CD14-positive monocyte (primary cell): Measurements from ENCODE around the gene NID2. TPM values are rescaled to one million over a fixed set of nuclear protein-coding genes. Genes with fewer than 3 reads are reported as not detected.

Experiments
- DNase-seq, 3 donors: peaks; one replicate each; pipeline ENCODE4 v3.0.0-alpha.2; 2011 to 2022
- H2AFZ ChIP-seq: 2 replicates; pipeline ENCODE4 v1.6.0; 2012; ENCODE audit warnings: mild to moderate bottlenecking, low read depth, low read length, inconsistent platforms; ENCODE audit not compliant: insufficient read depth, poor library complexity, severe bottlenecking
- H3K27ac ChIP-seq, 2 donors: 1 replicate in 1 of 2; 2 replicates in 1 of 2; pipeline ENCODE4 v1.5.1; 2012 to 2013; ENCODE audit warnings: low read length in 2 of 2, control low read depth in 1 of 2, inconsistent platforms in 1 of 2, low read depth in 1 of 2, mild to moderate bottlenecking in 1 of 2
- H3K27me3 ChIP-seq, 2 donors: one replicate each; pipeline versions ENCODE4 v1.6.0 to v1.6.1; 2011 to 2013; ENCODE audit warnings: low read length in 2 of 2; ENCODE audit not compliant: control insufficient read depth in 2 of 2, insufficient read depth in 2 of 2
- H3K36me3 ChIP-seq, 2 donors: replicated peaks in 1 of 2; 1 replicate in 1 of 2; 2 replicates in 1 of 2; pipeline versions ENCODE4 v1.5.1 to v1.6.1; 2012 to 2013; ENCODE audit warnings: low read length in 2 of 2, control low read depth in 1 of 2, inconsistent platforms in 1 of 2, mild to moderate bottlenecking in 1 of 2; ENCODE audit not compliant: insufficient read depth in 2 of 2, control insufficient read depth in 1 of 2
- H3K4me1 ChIP-seq, 2 donors: 1 replicate in 1 of 2; 2 replicates in 1 of 2; pipeline versions ENCODE4 v1.5.1 to v1.6.1; 2012 to 2013; ENCODE audit warnings: low read length in 2 of 2, control low read depth in 1 of 2, inconsistent platforms in 1 of 2, mild to moderate bottlenecking in 1 of 2, moderate library complexity in 1 of 2; ENCODE audit not compliant: insufficient read depth in 2 of 2, control insufficient read depth in 1 of 2
- H3K4me2 ChIP-seq: replicated peaks from 2 replicates; pipeline ENCODE3; 2012; ENCODE audit warnings: low read length, moderate library complexity, mild to moderate bottlenecking; ENCODE audit not compliant: poor library complexity, severe bottlenecking; ENCODE audit errors: extremely low read depth
- H3K4me3 ChIP-seq, 3 experiments: fragments of 200-600 bp in 1 of 3; sonication (generic) in 1 of 3; replicated peaks in 1 of 3; 1 replicate in 2 of 3; 2 replicates in 1 of 3; pipeline ENCODE4 v1.5.1; 2011 to 2013; ENCODE audit warnings: low read length in 3 of 3, mild to moderate bottlenecking in 3 of 3, control low read depth in 2 of 3, low read depth in 2 of 3, inconsistent platforms in 1 of 3, moderate library complexity in 1 of 3
- H3K79me2 ChIP-seq: 2 replicates; pipeline ENCODE4 v1.6.0; 2012; ENCODE audit warnings: mild to moderate bottlenecking, control low read depth, inconsistent platforms, low read length, moderate library complexity; ENCODE audit not compliant: insufficient read depth
- H3K9ac ChIP-seq: 2 replicates; pipeline ENCODE4 v1.6.0; 2017; ENCODE audit warnings: low read length, mild to moderate bottlenecking; ENCODE audit not compliant: insufficient read depth, poor library complexity, severe bottlenecking
- H3K9me3 ChIP-seq, 2 donors: replicated peaks in 1 of 2; 1 replicate in 1 of 2; 2 replicates in 1 of 2; pipeline versions ENCODE4 v1.5.1 to v1.6.1; 2012 to 2013; ENCODE audit warnings: low read length in 2 of 2, control low read depth in 1 of 2; ENCODE audit not compliant: control insufficient read depth in 1 of 2, insufficient read depth in 1 of 2
- H4K20me1 ChIP-seq: 2 replicates; pipeline ENCODE4 v1.6.0; 2012; ENCODE audit warnings: mild to moderate bottlenecking, low read length, control low read depth, moderate library complexity; ENCODE audit not compliant: insufficient read depth
- H3K27ac Mint-ChIP-seq, 7 donors: one replicate each; pipeline ENCODE4 v1.8.0; 2020; ENCODE audit warnings: mild to moderate bottlenecking in 7 of 7, mixed read lengths in 7 of 7, moderate library complexity in 6 of 7, inconsistent platforms in 2 of 7
- H3K27me3 Mint-ChIP-seq, 3 donors: one replicate each; pipeline ENCODE4 v1.8.0; 2021 to 2022; ENCODE audit warnings: low read depth in 3 of 3, mild to moderate bottlenecking in 3 of 3, mixed read lengths in 3 of 3, moderate library complexity in 3 of 3, inconsistent platforms in 1 of 3
- H3K36me3 Mint-ChIP-seq, 2 donors: one replicate each; pipeline ENCODE4 v1.8.0; 2020; ENCODE audit warnings: mixed read lengths in 2 of 2, inconsistent platforms in 1 of 2, mild to moderate bottlenecking in 1 of 2
- H3K4me1 Mint-ChIP-seq: one replicate; pipeline ENCODE4 v1.8.0; 2020; ENCODE audit warnings: mild to moderate bottlenecking, mixed read lengths
- H3K4me3 Mint-ChIP-seq, 2 donors: one replicate each; pipeline ENCODE4 v1.8.0; 2020; ENCODE audit warnings: mild to moderate bottlenecking in 2 of 2, mixed read lengths in 2 of 2, moderate library complexity in 1 of 2
- H3K9me3 Mint-ChIP-seq, 7 donors: one replicate each; pipeline ENCODE4 v1.8.0; 2020 to 2022; ENCODE audit warnings: mixed read lengths in 7 of 7, mild to moderate bottlenecking in 6 of 7, moderate library complexity in 6 of 7, inconsistent platforms in 2 of 7
- WGBS: methylation state at CpG from one replicate; pipeline ENCODE4 v1.1.5; 2013; ENCODE audit warnings: missing lambda C conversion rate; ENCODE audit not compliant: insufficient coverage; 5-methylcytosine and 5-hydroxymethylcytosine counted together
- intact Hi-C, 2 donors: fragments of 100-400 bp; cut with micrococcal nuclease; formaldehyde crosslinking; loops; one replicate each; pipeline versions ENCODE4 v1.15.0 to v1.15.1; 2023
- polyA plus RNA-seq, 3 donors: library from polyadenylated mRNA; depleted of rRNA in 1 of 3; unstranded in 2 of 3; stranded (reverse) in 1 of 3; fragments of 300-500 nt in 2 of 3; fragments of >200 nt in 1 of 3; fragmentation: Illumina TruSeq in 2 of 3; gene quantifications; 1 replicate in 2 of 3; 2 replicates in 1 of 3; pipeline ENCODE4 v1.2.3, GENCODE V29; 2012 to 2021
- TF ChIP-seq, protein P1 (sequence below): fragments of 200-600 bp; IDR thresholded peaks from one replicate; pipeline ENCODE4 v1.8.0; 2022; ENCODE audit warnings: antibody characterized with exemption, mild to moderate bottlenecking

NID2 gene
- polyA plus RNA-seq, 3 donors: not detected

DNA sequence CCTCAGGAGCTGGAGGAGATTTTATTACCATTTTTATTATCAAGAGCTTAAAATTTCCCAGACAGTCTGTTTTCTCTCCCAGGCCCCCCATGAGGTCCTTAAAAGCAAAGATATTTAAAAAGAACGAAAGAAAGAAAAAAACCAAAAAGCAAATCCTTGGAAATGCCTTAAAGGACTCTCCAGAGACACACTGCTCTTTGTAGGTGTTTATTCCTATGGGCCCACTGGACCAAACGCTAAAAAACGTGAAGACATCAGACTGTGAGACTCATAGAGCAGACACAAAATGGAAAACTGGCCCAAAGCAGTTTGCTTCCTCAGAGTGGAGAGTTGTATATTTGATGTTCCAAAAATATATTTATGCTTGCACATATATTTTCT, 1.2 kb upstream of the NID2 start:
- no peak overlapping the region for H2AFZ ChIP-seq
- H3K27me3 Mint-ChIP-seq: peaks cover 47 to 60% (median 54%) of the 10 kb centered on the region in 3 donors
- TF ChIP-seq, protein P1, sequence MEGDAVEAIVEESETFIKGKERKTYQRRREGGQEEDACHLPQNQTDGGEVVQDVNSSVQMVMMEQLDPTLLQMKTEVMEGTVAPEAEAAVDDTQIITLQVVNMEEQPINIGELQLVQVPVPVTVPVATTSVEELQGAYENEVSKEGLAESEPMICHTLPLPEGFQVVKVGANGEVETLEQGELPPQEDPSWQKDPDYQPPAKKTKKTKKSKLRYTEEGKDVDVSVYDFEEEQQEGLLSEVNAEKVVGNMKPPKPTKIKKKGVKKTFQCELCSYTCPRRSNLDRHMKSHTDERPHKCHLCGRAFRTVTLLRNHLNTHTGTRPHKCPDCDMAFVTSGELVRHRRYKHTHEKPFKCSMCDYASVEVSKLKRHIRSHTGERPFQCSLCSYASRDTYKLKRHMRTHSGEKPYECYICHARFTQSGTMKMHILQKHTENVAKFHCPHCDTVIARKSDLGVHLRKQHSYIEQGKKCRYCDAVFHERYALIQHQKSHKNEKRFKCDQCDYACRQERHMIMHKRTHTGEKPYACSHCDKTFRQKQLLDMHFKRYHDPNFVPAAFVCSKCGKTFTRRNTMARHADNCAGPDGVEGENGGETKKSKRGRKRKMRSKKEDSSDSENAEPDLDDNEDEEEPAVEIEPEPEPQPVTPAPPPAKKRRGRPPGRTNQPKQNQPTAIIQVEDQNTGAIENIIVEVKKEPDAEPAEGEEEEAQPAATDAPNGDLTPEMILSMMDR: no peak
- H3K79me2 ChIP-seq: no peaks in the 10 kb centered on the region
- H3K4me1 Mint-ChIP-seq: peaks cover 13% of the 10 kb centered on the region
- H3K4me1 ChIP-seq: peaks cover 7 to 11% of the 10 kb centered on the region in 2 donors
- intact Hi-C loops: no loop called here
- peak overlapping the region in 1 of 2 donors; percentile 43 for H3K4me3 Mint-ChIP-seq
- no peaks in the 10 kb centered on the region for H4K20me1 ChIP-seq
- H3K36me3 Mint-ChIP-seq: peaks cover 2 to 3% of the 10 kb centered on the region in 2 donors
- DNase-seq: no peak
- H3K36me3 ChIP-seq: no peaks in the 10 kb centered on the region
- H3K27ac Mint-ChIP-seq: no peak overlapping the region
- no peak overlapping the region for H3K4me2 ChIP-seq
- H3K4me3 ChIP-seq: no peak overlapping the region
- WGBS: no CpG with 5 or more reads among the region's 3 CpGs
- H3K27me3 ChIP-seq: peaks cover 57 to 67% of the 10 kb centered on the region in 2 donors
- H3K9ac ChIP-seq: no peak overlapping the region
- peaks cover 8 to 24% of the 10 kb centered on the region in 2 donors for H3K9me3 ChIP-seq
- peaks cover 0 to 12% (median 0%) of the 10 kb centered on the region in 7 donors for H3K9me3 Mint-ChIP-seq
- no peak overlapping the region for H3K27ac ChIP-seq

DNA sequence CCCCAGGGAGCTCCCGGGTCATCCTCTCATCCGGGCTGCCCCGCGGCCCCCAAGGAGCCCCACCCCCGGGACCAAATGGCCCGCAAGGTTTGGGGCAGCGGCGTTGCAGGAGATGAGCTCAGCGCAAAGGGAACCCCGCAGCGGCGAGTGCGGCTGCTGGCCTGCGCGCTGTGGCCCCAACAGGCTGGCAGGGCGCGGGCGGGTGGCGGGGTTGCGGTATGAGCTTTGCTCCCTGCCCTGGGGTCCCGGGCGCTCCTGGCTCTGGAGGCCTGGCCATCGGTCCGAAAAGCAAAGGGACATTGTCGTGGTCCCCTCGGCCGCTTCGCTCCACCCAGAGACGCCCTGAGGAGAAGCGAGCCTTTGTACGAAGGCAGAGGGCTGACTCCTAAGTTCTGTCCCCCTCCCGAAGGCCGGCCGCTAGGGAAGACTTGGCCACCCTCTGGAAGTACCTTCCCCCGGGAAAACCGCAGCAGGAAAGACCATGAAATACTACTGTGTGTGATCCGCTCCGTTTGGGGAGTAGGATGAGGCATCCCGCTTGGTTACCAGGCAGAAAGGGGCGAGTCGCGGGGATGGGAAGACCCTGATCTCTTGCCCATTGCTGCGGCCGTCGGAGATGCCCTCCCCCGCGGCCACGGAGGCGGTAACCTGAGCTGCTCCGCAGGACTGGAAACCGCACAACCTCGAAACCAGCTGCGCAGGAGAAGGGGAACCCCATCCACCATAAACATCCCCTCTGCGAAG, 620 bp upstream of the NID2 start:
- Histone ChIP-seq H3K27ac (no peak overlapping the region), H2AFZ (no peak overlapping the region), H3K27me3 (peaks cover 57 to 67% of the 10 kb centered on the region in 2 donors), H3K4me1 (peaks cover 7 to 11% of the 10 kb centered on the region in 2 donors), H3K9me3 (peaks cover 8 to 24% of the 10 kb centered on the region in 2 donors), H3K36me3 (no peaks in the 10 kb centered on the region), H3K79me2 (no peaks in the 10 kb centered on the region), H4K20me1 (no peaks in the 10 kb centered on the region), H3K4me3 (no peak overlapping the region), H3K4me2 (peak overlapping the region; percentile 46), H3K9ac (peak overlapping the region; percentile 4)
- Mint-ChIP-seq H3K27ac (no peak overlapping the region), H3K36me3 (peaks cover 2 to 3% of the 10 kb centered on the region in 2 donors), H3K27me3 (peaks cover 47 to 63% (median 54%) of the 10 kb centered on the region in 3 donors), H3K4me3 (peak overlapping the region in 1 of 2 donors; percentile 43), H3K9me3 (peaks cover 0 to 12% (median 2%) of the 10 kb centered on the region in 7 donors), H3K4me1 (peaks cover 13% of the 10 kb centered on the region)
- intact Hi-C loops: no loop called here
- WGBS: under 1% methylated on average over 49 of the region's 54 CpGs
- TF ChIP-seq, protein P1: no peak
- DNase-seq: no peak
